GM18520 (cell line): ENCODE results near the gene POLR2B.
"Not testable (repeated sequence)": the region's sequence is repeated elsewhere in the genome, so short reads cannot be mapped to it uniquely, and the experiment has no call there.

Experiments
- ATAC-seq: cut with Tn5 transposase; IDR thresholded peaks from one replicate; pipeline ENCODE4 v1.9.1; 2021; ENCODE audit not compliant: unreplicated experiment

The POLR2B gene

DNA sequence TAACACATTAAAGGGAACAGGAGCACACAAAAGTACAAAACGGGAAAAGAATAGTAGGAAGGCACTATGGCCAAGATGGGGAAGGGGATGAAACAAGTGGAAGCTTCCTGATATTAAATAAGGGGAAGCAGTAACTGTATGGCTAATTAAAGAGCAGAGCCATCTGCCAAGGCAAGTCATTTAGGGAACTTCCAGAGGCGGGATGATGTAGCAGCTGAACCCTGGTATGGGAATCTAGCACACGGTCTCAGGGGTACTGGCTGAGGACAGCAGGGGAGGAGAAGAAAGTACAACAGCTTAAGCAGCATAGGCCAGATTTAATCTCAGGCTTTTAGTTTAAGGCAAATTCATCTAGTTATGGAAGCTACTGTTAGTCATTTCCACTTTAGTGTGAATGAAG, 72.4 kb downstream of the POLR2B start:
- ATAC-seq: no peak

DNA sequence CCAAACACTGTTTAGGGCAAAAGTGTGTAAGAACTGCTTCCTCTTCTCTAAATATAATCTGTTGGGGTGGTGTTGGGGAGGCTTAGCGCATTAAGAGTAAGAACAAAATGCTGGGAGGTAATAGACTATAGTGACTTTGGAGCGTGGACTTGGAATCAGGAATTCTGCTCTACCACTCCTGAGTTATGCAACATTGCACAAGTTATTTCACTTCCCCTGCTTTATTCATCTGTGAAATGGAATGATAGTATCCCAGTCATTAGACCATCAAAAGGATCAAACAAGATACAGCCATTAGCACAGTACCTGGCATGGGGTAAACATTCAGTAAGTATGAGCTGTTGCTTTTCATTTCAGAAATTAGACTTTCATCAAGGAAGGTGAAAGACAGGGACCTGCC, 72.8 kb downstream of the POLR2B start:
- ATAC-seq: no peak

- ATAC-seq: no peak
These were observed 74.8 kb downstream of the POLR2B start for GRCh38 chr4:57053508-57053907.

DNA sequence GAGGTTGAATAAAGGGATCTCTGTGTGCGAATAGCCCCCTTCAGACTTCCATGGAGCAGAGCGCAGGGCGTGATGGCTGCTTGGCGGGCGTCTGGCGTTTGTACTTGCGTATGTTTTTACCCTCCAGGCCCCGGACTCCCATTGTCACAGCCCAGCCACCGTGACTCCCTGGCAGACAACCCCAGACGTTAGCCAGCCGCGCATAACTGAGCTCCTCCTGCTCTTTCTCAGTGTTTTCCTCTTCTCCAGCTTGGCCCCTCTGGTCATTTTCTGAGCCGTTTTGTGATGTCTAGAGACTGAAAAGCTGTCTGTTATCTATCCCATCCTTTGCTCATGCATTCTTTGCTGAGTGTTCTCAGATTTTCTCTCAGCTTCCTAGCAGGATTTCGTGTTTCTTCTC, 77.2 kb downstream of the POLR2B start:
- ATAC-seq: no peak

DNA sequence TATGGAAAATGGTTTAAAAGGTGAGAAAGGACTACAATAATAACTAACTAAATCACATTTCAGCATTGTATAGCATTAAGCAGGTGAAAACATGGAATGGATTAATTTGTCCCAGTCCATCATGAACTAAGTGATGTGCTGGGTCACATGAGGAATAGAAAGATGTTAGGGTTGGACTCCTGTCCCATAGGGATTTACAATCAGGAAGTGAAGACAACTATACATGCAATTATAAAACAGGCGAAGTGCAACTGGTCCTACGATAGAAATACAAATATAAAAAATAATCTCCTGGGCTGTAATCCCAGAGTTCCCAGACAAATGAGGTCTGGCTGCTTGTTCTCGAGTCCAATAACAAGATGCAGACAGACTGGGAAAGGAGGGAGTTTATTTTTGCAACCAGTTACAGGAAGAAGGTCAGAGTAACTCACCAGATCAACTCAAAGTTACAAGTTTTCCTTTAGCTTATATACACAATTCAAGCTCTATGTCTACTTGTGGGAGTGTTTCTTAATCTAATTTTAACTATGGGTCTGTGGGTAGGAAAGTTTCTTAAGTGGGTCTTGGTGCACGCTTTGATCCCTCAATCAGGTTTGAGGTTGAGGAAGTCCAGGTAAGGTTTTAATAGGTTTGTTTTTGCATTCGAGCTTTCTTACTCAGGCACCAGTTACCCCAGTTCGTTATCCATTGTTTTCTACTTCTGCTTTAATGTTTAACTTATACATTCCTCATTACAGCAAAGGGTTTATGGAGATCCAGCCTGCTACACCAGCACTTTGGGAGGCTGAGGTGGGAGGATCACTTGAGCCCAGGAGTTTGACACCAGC, 81.4 kb downstream of the POLR2B start:
- ATAC-seq: no peak

GRCh38 chr4:57060717-57061067, 82.0 kb downstream of the POLR2B start:
- ATAC-seq: not testable (repeated sequence)

DNA sequence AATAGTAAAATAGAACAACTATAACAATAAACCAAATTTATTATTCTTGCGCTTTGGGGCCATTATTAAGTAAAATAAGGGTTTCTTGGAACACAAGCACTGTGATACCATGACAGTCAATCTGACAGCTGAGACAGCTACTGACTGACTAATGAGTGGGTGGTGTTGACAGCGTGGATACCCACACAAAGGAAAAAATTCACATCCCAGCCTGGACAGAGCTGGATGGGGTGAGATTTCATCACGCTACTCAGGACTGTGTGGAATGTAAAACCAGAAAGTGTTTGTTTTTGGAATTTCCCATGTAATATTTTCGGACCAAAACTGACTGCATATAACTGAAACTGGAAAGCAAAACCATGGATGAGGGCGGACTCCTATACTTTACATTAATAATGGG, 82.7 kb downstream of the POLR2B start:
- no peak for ATAC-seq

DNA sequence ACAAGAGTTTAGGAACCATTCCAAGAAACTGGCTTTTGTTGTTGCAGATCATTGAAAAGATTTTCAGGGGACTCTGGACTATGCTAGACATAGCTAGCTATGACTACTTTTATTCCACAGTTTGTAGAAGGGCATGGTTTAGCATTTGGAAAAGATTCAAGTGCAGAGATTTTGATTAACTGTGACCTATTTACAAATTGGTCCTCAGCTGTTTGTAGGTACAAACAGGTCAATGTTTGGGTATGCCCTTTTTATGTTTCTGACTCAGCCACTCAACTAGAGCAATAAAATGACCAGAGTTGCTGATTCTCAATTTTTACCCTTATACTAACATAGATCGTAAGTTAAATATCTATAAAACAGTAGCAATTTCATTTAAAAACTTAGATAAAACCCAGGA, 84.8 kb downstream of the POLR2B start:
- no peak for ATAC-seq

GRCh38 chr4:57064120-57064519, 85.4 kb downstream of the POLR2B start:
- no peak for ATAC-seq

DNA sequence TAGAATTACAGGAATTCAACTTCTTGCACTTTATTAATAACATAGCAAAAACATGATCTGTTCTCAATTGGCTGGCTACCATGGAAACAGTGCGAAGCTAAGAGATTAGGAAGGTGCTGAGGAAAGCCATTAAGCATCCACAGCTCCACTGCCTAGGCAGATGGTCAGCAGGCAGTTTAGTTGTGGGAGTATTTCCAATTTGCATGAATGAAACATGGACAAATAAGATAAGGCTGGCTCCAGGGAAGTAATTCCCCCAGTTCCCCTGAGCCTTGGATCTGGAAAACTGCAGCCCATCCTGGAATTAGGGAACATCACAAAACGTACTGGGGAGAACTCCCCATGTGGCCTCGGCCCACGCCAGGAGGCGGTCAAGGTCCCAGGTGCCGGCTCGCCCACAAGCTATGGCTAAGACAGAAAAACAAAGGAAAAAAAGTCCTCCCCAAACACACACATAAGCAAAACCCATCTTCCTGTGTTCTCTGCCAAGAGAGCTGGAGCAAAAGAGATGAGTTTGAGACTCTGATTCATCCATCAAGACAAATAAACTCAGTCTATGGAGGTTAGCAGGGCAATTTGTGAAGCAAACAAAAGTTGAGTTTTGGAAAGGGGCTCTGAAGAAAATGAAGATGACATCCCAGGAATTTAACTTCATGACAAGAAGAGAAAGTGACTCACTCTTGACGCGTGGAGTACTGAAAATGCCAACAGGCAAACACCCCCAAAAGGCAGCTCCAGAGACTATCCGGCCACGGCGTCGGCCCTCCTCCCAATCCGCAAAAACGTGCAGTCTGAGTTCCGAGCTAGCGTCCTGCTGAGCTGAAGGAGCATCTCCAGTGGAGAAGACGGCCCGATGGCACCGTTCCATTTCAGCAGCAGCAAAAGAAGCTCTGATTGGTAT, 86.4 kb downstream of the POLR2B start:
- ATAC-seq: no peak

- ATAC-seq: no peak
These were observed 87.2 kb downstream of the POLR2B start for GRCh38 chr4:57065730-57066482.

DNA sequence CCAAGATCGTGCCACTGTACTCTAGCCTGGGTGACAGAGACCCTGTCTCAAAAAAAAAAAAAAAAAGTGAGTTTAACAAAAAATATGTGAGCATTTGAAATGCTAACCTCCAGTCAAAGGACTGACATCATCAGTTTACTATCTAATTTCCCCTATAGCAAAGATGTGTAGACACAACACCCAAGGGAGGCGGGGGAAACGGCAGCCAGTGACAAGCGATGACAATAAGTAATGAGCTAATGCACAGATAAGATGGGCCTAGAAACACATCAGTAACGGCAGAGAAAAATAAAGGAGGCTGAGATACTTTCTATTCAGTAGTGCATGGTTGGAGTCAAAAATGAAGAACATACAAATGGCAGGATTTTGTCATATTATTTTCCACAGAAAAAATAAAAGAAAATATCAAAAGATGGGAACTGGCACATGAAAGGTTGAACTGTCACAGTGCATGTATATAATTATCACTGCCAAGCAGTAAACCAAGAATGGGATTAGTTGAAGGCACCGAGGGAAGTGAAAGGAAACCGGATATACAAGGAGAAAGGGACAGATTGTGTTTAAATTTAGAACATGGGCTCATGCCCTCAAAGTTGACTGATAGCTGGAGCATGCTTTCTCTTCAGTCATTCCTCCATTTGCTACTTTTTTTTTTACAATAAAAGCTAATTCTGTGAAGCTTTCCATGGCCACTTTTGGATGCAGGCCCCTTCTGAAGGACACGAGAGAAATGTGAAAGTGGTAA, 89.7 kb downstream of the POLR2B start:
- ATAC-seq: no peak

DNA sequence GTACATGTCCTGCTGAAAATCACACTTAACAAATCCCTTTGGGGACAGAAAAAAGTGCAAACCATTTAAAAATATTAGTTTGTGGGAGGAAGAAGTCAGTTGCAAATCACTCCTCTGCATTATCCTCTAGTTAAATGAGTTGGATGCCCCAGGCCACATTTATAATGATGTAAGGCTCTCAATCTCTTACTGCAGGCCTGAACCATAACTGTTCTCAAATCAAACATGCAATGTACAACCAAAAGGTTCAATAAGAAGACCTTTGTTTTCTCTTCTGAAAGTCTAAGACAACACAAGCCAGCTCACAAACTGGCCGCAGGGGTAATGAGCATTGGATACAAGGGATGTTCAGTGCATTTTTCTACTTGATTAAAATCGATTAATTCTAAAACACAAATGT, 91.8 kb downstream of the POLR2B start:
- ATAC-seq: no peak

DNA sequence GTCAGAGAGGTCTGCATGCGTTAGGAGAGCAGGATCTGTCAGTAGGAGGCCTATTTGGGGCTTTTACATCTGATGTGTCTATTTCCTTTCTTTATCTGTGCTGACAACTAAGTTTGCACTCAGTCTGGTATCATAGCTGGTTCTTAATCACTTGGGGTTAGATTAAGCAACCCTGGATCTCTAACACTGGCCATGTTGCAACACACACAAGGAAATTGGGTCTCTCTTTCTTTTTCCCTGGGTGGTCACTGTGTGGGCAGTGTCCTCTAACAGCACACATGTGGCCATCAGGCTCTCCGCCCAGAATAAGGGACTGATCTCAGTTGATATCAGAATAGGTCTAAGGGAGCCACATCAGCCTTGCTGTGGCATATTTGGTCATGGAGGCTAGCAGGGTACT, 92.6 kb downstream of the POLR2B start:
- no peak for ATAC-seq

- ATAC-seq: no peak
These were observed 94.9 kb downstream of the POLR2B start for GRCh38 chr4:57073559-57073958.

DNA sequence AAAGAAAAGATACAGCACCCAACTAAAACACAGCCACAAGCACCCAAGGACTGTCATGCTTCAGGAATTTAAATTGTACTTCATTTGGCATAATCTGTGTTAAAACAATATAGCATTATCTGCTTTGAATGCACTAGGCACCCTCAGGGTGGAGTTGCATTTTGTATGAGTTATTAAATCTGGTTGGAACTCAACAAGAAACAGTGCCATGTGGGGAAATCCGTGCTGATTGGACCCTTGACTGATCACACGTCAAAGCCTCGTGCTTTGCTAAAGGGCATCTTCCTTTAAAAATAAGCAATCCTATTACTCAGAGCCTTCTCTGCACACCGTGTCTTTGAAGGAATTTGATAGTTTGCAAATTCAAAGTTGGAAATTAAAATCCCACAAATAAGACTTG, 96.0 kb downstream of the POLR2B start:
- no peak for ATAC-seq

DNA sequence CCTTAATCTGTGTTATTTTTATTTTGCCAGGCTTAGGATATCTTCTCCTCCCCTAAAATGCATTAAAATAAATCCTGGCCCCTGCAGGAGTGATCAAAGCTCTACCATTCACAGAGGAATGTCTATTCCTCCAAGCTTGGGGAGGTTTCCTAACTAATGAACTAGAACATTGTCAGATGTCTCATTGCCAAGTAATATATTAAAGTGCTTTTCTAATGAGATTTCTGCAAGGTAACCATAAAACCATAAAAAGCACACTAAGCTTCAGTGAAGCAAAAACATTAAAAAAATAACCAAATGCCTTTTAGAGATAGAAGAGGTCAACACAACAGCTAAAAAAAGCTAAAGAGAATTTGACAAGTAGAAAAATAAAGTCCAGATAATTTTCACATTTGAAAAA, 96.7 kb downstream of the POLR2B start:
- no peak for ATAC-seq

- ATAC-seq: no peak
These were observed 98.0 kb downstream of the POLR2B start for GRCh38 chr4:57076646-57077045.

- no peak for ATAC-seq
These were observed 99.1 kb downstream of the POLR2B start for GRCh38 chr4:57077550-57078343.
